K562 (cell line): Measurements from ENCODE around the gene SNX25. TPM values are rescaled to one million over a fixed set of nuclear protein-coding genes. Genes with fewer than 3 reads are reported as not detected.

ENCODE experiments used
- ATAC-seq: fragments of 200-7000 bp; cut with Tn5 transposase; 3 replicates; pipeline ENCODE4 v1.9.1; 2020; ENCODE audit warnings: moderate library complexity
- BruUV-seq: library from RNA; stranded (reverse); fragments of 400-500 nt; replicated peaks from 2 replicates; lab custom pipeline; 2021; lab: Mats Ljungman, UMichigan
- CTCF ChIA-PET: fragments of 300-600 bp; formaldehyde crosslinking; extraction: SDS; loops from one replicate; lab custom pipeline; 2021; ENCODE audit warnings: low intra/inter-chr PET ratio; lab: Yijun Ruan, JAX
- POLR2A ChIA-PET: fragments of 300-600, 350-650 bp; sonication (Branson Sonifier 250); formaldehyde crosslinking; extraction: SDS; loops from one replicate; lab custom pipeline; 2021; ENCODE audit warnings: antibody characterized with exemption, inconsistent platforms; lab: Yijun Ruan, JAX
- DNase-seq, 4 experiments: peaks; one replicate each; pipeline versions ENCODE4 v3.0.0 to v3.0.0-alpha.2; 2011 to 2018; ENCODE audit warnings: low spot score in 3 of 4, mixed read lengths in 3 of 4; ENCODE audit errors: extremely low read depth in 1 of 4
- FAIRE-seq: peaks from 2 replicates; lab custom pipeline; 2011; peaks lifted over from hg19 to GRCh38; lab: Jason Lieb, UNC
- H2AFZ ChIP-seq: 2 replicates; pipeline ENCODE4 v1.6.0; 2011; ENCODE audit warnings: low read depth, low read length, control low read depth, inconsistent platforms
- H3K27ac ChIP-seq: fragments of 200-600 bp; 3 replicates; pipeline ENCODE4 v1.8.0; 2011; ENCODE audit warnings: low read depth, mild to moderate bottlenecking, control low read depth, inconsistent platforms, low read length, moderate library complexity, mixed read lengths; ENCODE audit errors: extremely low read depth
- H3K27me3 ChIP-seq, 2 experiments: fragments of 300-600 bp in 1 of 2; 2 replicates in 1 of 2; 3 replicates in 1 of 2; pipeline versions ENCODE4 v1.6.0 to v1.8.0; 2011; ENCODE audit warnings: inconsistent platforms in 2 of 2, low read length in 2 of 2, mild to moderate bottlenecking in 1 of 2, mixed read lengths in 1 of 2, moderate library complexity in 1 of 2; ENCODE audit not compliant: control insufficient read depth in 2 of 2, insufficient read depth in 2 of 2
- H3K36me3 ChIP-seq: fragments of 300-600 bp; 3 replicates; pipeline ENCODE4 v1.8.0; 2011; ENCODE audit warnings: mild to moderate bottlenecking, low read length, inconsistent platforms; ENCODE audit not compliant: control insufficient read depth, insufficient read depth
- H3K4me1 ChIP-seq, 2 experiments: fragments of 200-600 bp in 1 of 2; replicated peaks in 1 of 2; 2 replicates in 1 of 2; 3 replicates in 1 of 2; pipeline versions ENCODE4 v1.5.1 to v1.8.0; 2011; ENCODE audit warnings: inconsistent platforms in 2 of 2, low read length in 2 of 2, mild to moderate bottlenecking in 1 of 2, mixed read lengths in 1 of 2, moderate library complexity in 1 of 2; ENCODE audit not compliant: control insufficient read depth in 2 of 2, insufficient read depth in 2 of 2
- H3K4me2 ChIP-seq: 2 replicates; pipeline ENCODE4 v1.6.1; 2011; ENCODE audit warnings: low read length, control low read depth, inconsistent platforms, mixed read lengths; ENCODE audit not compliant: insufficient read depth
- H3K4me3 ChIP-seq: fragments of 200-600 bp; sonication (generic), shearing (Covaris generic); 2 replicates; pipeline ENCODE4 v1.5.1; 2016; ENCODE audit warnings: control low read depth, inconsistent platforms
- H3K79me2 ChIP-seq: fragments of 200-600 bp; 3 replicates; pipeline ENCODE4 v1.8.0; 2011; ENCODE audit warnings: low read length, inconsistent platforms; ENCODE audit not compliant: control insufficient read depth, insufficient read depth
- H3K9ac ChIP-seq, 2 experiments: 2 replicates each; pipeline versions ENCODE4 v1.6.0 to v1.6.1; 2011; ENCODE audit warnings: low read depth in 2 of 2, low read length in 2 of 2, control low read depth in 1 of 2, inconsistent platforms in 1 of 2, mild to moderate bottlenecking in 1 of 2, mixed read lengths in 1 of 2; ENCODE audit not compliant: insufficient read depth in 1 of 2
- H3K9me1 ChIP-seq: one replicate; pipeline ENCODE4 v1.6.0; 2011; ENCODE audit warnings: inconsistent platforms, mild to moderate bottlenecking, low read length, moderate library complexity; ENCODE audit not compliant: control insufficient read depth, insufficient read depth
- H3K9me3 ChIP-seq: replicated peaks from 2 replicates; pipeline ENCODE4 v1.5.1; 2011; ENCODE audit warnings: low read depth, low read length, inconsistent platforms; ENCODE audit not compliant: control insufficient read depth, insufficient read depth
- H4K20me1 ChIP-seq: replicated peaks from 2 replicates; pipeline ENCODE4 v1.6.1; 2011; ENCODE audit warnings: low read length, inconsistent platforms, mixed read lengths; ENCODE audit not compliant: control insufficient read depth, insufficient read depth
- ESRRB ChIP-seq: fragments of 250-450 bp; sonication (Bioruptor Pico); IDR thresholded peaks from 2 replicates; pipeline ENCODE4 v1.5.0; 2020; ENCODE audit warnings: mild to moderate bottlenecking, moderate library complexity, borderline replicate concordance
- HMG20B ChIP-seq: fragments of 250-450 bp; sonication (Bioruptor Pico); IDR thresholded peaks from 2 replicates; pipeline ENCODE4 v1.5.0; 2021; ENCODE audit warnings: mild to moderate bottlenecking
- PHF20 ChIP-seq: fragments of 450-650 bp; IDR thresholded peaks from 2 replicates; pipeline ENCODE4 v1.6.1; 2018; ENCODE audit not compliant: partially characterized antibody
- STAG1 ChIP-seq: sonication (generic); formaldehyde crosslinking; IDR thresholded peaks from 2 replicates; pipeline ENCODE4 v1.5.0; 2020; ENCODE audit warnings: missing genetic modification reagents, borderline replicate concordance
- TCF7 ChIP-seq: sonication (generic); IDR thresholded peaks from 2 replicates; pipeline ENCODE4 v1.6.1; 2016; ENCODE audit warnings: antibody characterized with exemption, borderline replicate concordance
- ZFP36 ChIP-seq: fragments of 150-350 bp; IDR thresholded peaks from 2 replicates; pipeline ENCODE4 v1.6.1; 2018; ENCODE audit warnings: low read length, low read depth; ENCODE audit not compliant: partially characterized antibody
- ZNF41 ChIP-seq: fragments of 250-450 bp; sonication (Bioruptor Pico); conservative IDR thresholded peaks from 2 replicates; pipeline ENCODE4 v1.4.0; 2020; ENCODE audit warnings: mild to moderate bottlenecking
- WGBS: fragments of 100-300 bp; shearing (Covaris generic); methylation state at CpG from one replicate; pipeline ENCODE4 v1.1.6; 2016; ENCODE audit warnings: low coverage, mixed read lengths; ENCODE audit not compliant: insufficient coverage; ENCODE audit errors: missing lambda C conversion rate; 5-methylcytosine and 5-hydroxymethylcytosine counted together
- in situ Hi-C: fragments of 300-500 bp; cut with MboI; formaldehyde crosslinking; loops from 4 replicates; pipeline ENCODE4 v1.15.0; 2018; ENCODE audit warnings: inconsistent platforms, mixed read lengths
- intact Hi-C: fragments of 100-400 bp; cut with micrococcal nuclease; formaldehyde crosslinking; loops from 2 replicates; pipeline ENCODE4 v1.14.2; 2022
- polyA plus RNA-seq, 8 experiments: library from polyadenylated mRNA; depleted of rRNA in 4 of 8; stranded (reverse) in 5 of 8; unstranded in 3 of 8; fragments of >200 nt; fragmentation: Nextera tagmentation in 2 of 8; fragmentation: Illumina TruSeq in 1 of 8; extraction: Ambion mirVana in 2 of 8; extraction: Trizol in 1 of 8; gene quantifications; 2 replicates each; pipeline versions ENCODE4 v1.2.1 to v1.2.3, GENCODE V29; 2011 to 2014; ENCODE audit warnings: inconsistent platforms in 1 of 8, missing spikeins in 1 of 8
- total RNA-seq, 7 experiments: library from RNA; depleted of rRNA in 6 of 7; stranded (reverse); fragments of >200 nt in 6 of 7; fragmentation: Illumina TruSeq in 2 of 7; extraction: Trizol in 2 of 7; gene quantifications; 2 replicates each; pipeline versions ENCODE4 v1.2.1 to v1.2.3, GENCODE V29; 2011 to 2021; ENCODE audit warnings: low replicate concordance in 1 of 7
- TF ChIP-seq, protein P1 (sequence below): fragments of 250-450 bp; sonication (Bioruptor Pico); IDR thresholded peaks from 2 replicates; pipeline ENCODE4 v1.4.0; 2020
- TF ChIP-seq, protein P2 (sequence below): fragments of 450-650 bp; formaldehyde crosslinking; IDR thresholded peaks from 2 replicates; pipeline ENCODE4 v1.4.0; 2022; ENCODE audit warnings: missing genetic modification characterization
- TF ChIP-seq, protein P3 (sequence below): fragments of 450-650 bp; IDR thresholded peaks from 2 replicates; pipeline ENCODE4 v1.6.1; 2014; ENCODE audit warnings: low read depth, mild to moderate bottlenecking, moderate library complexity, borderline replicate concordance
- TF ChIP-seq, protein P4 (sequence below): fragments of 250-450 bp; sonication (Bioruptor Pico); IDR thresholded peaks from 2 replicates; pipeline ENCODE4 v1.5.1; 2021; ENCODE audit warnings: mild to moderate bottlenecking

The SNX25 gene
- total and polyA plus RNA-seq, 9 of the 15 experiments (the other 6 are each of a cell fraction or from before 2014, with no cell fraction given) = 2.5 to 23.4 (median 13.3) TPM

DNA sequence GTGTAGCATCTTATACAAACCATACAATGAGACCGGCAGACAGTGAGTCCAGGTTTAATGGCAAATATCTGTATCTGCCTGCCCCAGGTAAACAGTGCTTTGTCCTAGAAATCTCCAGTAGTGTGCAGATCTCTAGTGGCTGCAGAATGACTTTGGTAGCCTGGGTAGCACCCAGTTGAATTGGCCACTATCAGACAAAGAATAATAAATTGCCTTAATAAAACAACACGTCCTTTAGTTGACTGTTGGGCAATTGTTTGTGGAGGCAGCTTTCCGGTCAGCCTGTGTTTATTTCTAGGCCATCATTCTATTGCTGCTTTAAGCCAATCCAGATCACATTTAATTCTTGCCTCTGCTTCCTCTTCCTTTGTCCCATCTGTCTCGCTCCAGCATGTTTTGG lies 52.5 kb downstream of the SNX25 start:
- BruUV-seq = no TSS peak
- Histone ChIP-seq H2AFZ (no peak overlapping the region), H3K4me1 (peaks cover 0 to 9% of the 10 kb centered on the region in 2 experiments; a peak in 2 of 5 replicates), H3K9me3 (no peaks in the 10 kb centered on the region), H3K27me3 (no peaks in the 10 kb centered on the region), H3K9me1 (no peaks in the 10 kb centered on the region), H3K9ac (no peak overlapping the region), H3K4me3 (no peak overlapping the region), H3K79me2 (no peaks in the 10 kb centered on the region), H3K36me3 (peaks cover 9% of the 10 kb centered on the region; the same call in 1 of the 3 replicates), H3K4me2 (no peak overlapping the region), H4K20me1 (no peaks in the 10 kb centered on the region), H3K27ac (no peak overlapping the region)
- no peak for DNase-seq
- CTCF ChIA-PET = no interaction called here
- POLR2A ChIA-PET = no interaction called here
- in situ Hi-C loops (no loop called here), intact Hi-C loops (no loop called here)
- 78% methylated on average over 4 of the region's 4 CpGs for WGBS
- no peak for ATAC-seq
- FAIRE-seq = no peak
- TF ChIP-seq ZNF41 (CRISPR knock-in tag) (no peak), STAG1 (no peak), ESRRB (CRISPR knock-in tag) (no peak), PHF20 (no peak), ZFP36 (no peak), HMG20B (CRISPR knock-in tag) (no peak), TCF7 (no peak)
- TF ChIP-seq, protein P1, sequence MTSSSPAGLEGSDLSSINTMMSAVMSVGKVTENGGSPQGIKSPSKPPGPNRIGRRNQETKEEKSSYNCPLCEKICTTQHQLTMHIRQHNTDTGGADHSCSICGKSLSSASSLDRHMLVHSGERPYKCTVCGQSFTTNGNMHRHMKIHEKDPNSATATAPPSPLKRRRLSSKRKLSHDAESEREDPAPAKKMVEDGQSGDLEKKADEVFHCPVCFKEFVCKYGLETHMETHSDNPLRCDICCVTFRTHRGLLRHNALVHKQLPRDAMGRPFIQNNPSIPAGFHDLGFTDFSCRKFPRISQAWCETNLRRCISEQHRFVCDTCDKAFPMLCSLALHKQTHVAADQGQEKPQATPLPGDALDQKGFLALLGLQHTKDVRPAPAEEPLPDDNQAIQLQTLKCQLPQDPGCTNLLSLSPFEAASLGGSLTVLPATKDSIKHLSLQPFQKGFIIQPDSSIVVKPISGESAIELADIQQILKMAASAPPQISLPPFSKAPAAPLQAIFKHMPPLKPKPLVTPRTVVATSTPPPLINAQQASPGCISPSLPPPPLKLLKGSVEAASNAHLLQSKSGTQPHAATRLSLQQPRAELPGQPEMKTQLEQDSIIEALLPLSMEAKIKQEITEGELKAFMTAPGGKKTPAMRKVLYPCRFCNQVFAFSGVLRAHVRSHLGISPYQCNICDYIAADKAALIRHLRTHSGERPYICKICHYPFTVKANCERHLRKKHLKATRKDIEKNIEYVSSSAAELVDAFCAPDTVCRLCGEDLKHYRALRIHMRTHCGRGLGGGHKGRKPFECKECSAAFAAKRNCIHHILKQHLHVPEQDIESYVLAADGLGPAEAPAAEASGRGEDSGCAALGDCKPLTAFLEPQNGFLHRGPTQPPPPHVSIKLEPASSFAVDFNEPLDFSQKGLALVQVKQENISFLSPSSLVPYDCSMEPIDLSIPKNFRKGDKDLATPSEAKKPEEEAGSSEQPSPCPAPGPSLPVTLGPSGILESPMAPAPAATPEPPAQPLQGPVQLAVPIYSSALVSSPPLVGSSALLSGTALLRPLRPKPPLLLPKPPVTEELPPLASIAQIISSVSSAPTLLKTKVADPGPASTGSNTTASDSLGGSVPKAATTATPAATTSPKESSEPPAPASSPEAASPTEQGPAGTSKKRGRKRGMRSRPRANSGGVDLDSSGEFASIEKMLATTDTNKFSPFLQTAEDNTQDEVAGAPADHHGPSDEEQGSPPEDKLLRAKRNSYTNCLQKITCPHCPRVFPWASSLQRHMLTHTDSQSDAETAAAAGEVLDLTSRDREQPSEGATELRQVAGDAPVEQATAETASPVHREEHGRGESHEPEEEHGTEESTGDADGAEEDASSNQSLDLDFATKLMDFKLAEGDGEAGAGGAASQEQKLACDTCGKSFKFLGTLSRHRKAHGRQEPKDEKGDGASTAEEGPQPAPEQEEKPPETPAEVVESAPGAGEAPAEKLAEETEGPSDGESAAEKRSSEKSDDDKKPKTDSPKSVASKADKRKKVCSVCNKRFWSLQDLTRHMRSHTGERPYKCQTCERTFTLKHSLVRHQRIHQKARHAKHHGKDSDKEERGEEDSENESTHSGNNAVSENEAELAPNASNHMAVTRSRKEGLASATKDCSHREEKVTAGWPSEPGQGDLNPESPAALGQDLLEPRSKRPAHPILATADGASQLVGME (CRISPR knock-in tag) = no peak
- TF ChIP-seq, protein P2, sequence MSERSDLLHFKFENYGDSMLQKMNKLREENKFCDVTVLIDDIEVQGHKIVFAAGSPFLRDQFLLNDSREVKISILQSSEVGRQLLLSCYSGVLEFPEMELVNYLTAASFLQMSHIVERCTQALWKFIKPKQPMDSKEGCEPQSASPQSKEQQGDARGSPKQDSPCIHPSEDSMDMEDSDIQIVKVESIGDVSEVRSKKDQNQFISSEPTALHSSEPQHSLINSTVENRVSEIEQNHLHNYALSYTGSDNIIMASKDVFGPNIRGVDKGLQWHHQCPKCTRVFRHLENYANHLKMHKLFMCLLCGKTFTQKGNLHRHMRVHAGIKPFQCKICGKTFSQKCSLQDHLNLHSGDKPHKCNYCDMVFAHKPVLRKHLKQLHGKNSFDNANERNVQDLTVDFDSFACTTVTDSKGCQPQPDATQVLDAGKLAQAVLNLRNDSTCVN (CRISPR knock-in tag) = no peak
- TF ChIP-seq, protein P3, sequence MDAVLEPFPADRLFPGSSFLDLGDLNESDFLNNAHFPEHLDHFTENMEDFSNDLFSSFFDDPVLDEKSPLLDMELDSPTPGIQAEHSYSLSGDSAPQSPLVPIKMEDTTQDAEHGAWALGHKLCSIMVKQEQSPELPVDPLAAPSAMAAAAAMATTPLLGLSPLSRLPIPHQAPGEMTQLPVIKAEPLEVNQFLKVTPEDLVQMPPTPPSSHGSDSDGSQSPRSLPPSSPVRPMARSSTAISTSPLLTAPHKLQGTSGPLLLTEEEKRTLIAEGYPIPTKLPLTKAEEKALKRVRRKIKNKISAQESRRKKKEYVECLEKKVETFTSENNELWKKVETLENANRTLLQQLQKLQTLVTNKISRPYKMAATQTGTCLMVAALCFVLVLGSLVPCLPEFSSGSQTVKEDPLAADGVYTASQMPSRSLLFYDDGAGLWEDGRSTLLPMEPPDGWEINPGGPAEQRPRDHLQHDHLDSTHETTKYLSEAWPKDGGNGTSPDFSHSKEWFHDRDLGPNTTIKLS = no peak
- TF ChIP-seq, protein P4, sequence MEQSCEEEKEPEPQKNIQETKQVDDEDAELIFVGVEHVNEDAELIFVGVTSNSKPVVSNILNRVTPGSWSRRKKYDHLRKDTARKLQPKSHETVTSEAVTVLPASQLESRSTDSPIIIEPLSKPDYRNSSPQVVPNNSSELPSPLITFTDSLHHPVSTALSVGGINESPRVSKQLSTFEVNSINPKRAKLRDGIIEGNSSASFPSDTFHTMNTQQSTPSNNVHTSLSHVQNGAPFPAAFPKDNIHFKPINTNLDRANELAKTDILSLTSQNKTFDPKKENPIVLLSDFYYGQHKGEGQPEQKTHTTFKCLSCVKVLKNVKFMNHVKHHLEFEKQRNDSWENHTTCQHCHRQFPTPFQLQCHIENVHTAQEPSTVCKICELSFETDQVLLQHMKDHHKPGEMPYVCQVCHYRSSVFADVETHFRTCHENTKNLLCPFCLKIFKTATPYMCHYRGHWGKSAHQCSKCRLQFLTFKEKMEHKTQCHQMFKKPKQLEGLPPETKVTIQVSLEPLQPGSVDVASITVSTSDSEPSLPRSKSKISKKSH (CRISPR knock-in tag) = no peak
